NCI-H146 treated with DMSO at 0.1 percent for 48 hours (cell line): ENCODE measurements around the gene EPS15.
"Not testable (repeated sequence)": the region's sequence is repeated elsewhere in the genome, so short reads cannot be mapped to it uniquely, and the experiment has no call there.

Experiments used
- DNase-seq: peaks from one replicate; lab custom pipeline; 2025; ENCODE audit not compliant: unreplicated experiment; lab: John Stamatoyannopoulos, UW

Gene EPS15

DNA sequence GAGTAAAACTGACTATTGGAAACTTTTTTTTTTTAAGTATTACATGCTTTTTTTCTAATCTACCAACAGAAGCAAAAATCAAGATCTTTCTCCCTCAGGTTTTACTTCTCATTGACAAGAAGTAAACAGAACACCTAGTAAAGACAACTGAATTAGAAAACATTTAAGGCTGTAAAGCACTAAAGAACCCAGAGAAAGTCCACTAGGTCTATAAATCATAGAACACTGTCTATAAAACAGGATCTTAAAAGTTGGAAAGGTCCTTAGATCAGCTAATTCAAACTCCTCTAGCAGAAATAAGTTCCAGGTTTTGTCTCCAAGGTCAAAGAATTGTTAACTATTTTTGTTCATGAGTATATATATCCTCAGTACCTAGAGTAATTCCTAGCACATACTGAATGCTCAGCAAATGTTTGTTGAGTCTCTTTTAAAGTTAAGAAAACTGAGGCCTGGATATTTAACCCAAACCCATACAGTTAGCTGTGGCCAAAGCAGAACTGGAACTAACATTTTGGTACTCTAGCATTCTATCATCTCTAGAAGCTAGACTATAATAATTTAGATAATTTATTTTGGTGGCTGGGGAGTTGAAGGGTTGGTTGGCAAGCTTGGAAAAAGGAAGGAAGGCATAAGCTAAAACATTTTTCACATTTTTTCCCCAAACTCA, 3.0 kb downstream of the EPS15 start:
- DNase-seq: no peak

DNA sequence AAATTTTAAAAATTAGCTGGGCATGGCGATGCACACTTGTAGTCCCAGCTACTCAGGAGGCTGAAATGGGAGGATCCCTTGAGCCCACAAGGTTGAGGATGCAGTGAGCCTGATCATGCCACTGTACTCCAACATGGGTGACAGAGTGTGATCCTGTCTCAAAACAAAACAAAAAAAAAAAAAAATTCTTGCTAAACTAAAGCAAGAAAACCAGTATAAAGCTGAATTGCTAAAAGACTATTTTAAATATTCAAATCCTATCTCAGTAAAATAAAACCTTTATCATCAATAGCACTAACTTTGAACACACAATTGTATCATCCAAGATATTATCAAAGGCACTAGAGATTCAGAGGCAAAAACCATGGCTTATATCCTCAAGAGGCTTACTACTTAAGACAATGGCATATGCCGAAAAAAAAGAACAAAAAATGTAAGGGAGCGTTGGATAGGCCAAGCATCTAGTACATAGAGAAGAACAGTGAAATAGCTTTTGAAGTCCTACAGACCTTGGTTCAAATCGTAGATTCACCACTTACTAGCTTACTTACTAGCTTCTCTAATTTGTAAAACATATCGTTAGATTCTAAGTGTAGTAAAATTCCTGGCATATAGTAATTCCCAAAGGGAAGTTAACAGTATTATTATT, 3.6 kb downstream of the EPS15 start:
- no peak for DNase-seq

- DNase-seq: no peak
These were observed 4.3 kb downstream of the EPS15 start for GRCh38 chr1:51514733-51515132.

DNA sequence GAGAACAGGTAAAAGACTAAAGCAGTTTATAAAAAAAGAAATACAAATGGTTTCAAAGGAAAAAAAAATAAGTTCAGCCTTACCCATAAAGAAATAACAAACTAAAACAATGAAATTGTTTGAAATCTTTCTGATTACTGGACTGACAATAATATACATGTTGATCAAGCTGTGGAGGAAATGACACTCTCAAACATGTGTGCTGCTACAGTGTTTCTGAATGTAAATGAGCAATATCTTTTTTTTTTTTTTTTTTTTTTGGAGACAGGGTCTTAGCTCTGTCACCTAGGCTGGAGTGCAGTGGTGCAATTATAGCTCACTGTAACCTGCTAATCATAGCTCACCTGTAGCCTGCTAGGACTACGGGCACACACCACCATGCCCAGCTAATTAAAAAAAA, 6.5 kb downstream of the EPS15 start:
- DNase-seq: no peak

DNA sequence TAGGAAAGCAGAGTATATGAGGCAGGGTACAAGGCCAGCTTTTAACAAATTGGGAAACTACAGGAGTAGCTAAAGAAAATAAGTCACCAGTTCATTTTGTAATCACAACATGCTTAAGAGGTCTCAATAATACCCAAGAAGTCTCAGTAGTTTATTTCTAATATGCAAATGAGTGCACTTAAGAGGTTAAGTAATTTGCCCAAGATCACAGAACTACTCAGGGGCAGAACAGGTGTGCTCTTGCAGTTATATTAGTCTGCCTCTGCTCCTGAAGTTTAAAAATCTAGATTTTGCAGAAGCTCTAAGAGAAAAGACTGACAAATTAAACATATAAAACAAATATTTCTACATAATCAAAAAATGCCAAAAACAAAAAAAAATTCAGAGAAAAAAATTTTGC, 6.9 kb downstream of the EPS15 start:
- no peak for DNase-seq

DNA sequence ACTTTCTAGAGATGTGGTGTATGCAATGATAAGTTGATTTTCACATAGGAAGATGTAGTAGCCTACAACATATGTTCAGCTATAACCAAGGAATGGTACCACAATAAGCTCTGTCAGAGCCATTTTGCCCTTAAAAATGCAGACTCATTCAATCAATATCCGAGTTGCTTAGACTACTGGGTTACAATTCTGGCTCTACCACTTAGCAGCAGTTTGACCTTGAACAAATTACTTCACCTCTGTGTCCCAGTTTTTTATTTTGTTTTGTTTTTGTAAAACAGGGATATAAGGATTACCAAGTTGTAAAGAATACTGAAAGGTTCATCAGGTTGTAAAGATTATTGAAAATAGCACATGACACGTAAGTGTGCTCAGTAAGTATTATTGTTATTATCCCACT, 9.3 kb downstream of the EPS15 start:
- DNase-seq: no peak

GRCh38 chr1:51506537-51506936, 12.5 kb downstream of the EPS15 start:
- no peak for DNase-seq

DNA sequence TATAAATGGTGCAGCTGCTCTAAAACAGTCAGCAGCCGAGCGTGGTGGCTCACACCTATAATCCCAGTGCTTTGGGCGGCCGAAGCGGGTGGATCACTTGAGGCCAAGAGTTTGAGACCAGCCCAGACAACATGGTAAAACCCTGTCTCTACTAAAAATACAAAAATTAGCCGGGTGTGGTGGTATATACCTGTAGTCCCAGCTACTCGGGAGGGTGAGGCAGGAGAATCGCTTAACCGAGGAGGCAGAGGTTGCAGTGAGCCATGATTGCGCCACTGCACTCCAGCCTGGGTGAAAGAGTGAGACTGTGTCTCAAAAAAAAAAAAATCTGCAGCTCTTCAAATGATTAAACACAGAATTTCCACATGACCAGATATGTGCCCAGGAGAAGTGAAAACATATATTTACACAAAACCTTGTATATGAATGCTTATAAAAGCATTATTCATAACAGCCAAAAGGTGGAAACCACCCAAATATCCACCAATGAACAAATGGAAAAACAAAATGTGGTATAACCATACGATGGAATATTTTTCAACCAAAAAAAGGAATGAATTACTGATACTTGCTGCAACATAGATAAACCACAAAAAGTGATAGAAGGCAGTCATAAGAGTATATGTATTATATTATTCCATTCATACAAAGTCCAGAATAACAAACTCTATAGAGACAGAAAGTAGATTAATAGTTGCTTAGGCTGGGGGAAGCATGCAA, 14.1 kb downstream of the EPS15 start:
- DNase-seq: no peak

DNA sequence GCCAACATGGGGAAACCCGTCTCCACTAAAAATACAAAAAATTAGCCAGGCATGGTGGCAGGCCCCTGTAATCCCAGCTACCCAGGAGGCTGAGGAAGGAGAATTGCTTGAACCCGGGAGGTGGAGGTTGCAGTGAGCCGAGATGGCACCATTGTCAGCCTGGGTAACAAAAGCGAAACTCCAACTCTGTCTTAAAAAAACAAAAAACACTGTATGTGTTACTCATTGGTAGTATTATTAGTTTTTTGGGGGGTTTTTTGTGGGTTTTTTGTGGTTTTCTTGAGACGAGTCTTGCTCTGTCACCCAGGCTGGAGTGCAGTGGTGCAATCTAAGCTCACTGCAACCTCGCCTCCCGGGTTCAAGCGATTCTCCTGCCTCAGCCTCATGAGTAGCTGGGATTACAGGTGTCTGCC, 17.8 kb downstream of the EPS15 start:
- not testable (repeated sequence) for DNase-seq

DNA sequence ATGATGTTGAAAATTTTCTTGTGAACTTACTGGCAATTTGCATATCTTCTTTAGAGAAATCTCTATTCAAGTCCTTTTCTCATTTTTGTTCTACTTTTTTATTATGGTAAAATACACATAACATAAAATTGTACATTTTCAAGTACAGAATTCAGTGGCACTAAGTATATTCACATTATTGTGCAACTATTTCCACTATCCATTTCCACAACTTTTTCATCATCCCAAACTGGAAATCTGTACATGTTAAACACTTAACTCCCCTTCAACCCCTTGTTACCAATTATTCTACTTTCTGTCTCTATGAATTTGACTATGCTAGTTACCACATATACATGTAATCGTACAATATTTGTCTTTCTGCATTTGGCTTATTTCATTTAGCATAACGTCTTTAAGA, 19.4 kb downstream of the EPS15 start:
- no peak for DNase-seq

DNA sequence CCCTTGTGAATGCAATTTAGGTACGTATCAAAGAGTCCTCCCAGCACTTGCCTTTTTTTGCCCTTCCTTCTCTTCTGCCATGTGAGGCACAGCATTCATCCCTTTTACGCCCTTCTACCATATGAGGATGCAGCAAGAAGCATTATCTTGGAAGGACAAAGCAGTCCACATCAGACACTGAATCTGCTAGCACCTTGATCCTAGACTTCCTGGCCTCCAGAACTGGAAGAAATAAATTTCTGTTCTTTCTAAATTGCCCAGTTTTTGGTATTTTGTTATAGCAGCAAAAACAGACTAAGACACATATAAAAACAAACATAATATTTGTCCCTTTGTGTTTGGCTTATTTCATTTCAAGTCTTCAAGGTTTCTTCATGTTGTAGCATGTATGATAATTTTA, 20.1 kb downstream of the EPS15 start:
- DNase-seq: no peak

DNA sequence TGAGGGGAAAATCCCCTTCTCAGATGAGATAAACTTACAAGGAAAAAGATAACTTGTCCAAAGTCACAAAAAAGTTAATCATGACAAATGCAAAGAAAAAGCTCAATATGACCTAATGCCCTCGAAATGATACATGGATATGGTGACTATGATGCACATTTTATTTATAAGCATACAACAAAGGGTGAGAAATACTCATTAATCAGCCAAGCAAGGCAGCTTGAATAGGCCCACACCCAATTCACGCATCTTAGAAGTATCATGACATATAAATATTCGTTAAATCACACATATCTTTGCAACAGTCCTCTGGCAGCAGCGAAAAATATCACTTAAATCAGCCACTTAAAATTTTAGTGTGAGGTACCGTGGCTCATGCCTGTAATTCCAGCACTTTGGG, 21.7 kb downstream of the EPS15 start:
- DNase-seq: no peak

DNA sequence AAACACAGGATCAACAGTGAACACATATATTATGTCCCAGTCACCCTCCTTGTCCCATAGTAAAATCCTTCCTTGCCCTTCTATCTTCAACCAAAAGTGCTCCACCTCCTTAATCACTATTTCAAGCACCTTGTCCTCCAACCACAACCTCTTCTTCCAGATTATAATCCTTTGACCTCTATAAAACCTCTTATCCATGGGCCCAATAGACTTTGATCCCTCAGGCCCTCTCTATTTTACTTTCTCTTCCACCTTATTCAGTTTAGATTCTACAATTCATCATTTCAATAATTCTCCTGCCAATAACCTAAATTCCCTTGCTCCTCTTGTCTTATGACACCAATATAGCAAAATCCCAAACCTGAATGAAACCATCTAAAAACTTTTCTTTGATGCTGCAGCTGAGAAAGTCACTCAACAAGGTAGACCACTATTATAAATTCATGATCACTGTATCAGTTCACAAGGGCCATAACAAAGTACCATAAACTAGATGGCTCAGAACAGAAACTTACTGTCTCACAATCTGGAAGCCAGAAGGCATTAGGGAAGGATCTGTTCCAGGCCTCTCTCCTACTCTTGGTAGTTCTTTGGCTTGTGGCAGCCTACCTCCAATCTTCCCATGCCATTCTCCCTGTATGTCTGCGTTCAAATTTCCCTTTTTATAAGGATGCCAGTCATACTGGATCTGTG, 24.8 kb downstream of the EPS15 start:
- DNase-seq: no peak

GRCh38 chr1:51491166-51491981, 27.7 kb downstream of the EPS15 start:
- DNase-seq: no peak

- DNase-seq: no peak
These were observed 29.6 kb downstream of the EPS15 start for GRCh38 chr1:51489472-51489871.

GRCh38 chr1:51488372-51489050, 30.6 kb downstream of the EPS15 start:
- no peak for DNase-seq

GRCh38 chr1:51487628-51488027, 31.4 kb downstream of the EPS15 start:
- DNase-seq: no peak

GRCh38 chr1:51484591-51484990, 34.5 kb downstream of the EPS15 start:
- DNase-seq: no peak

DNA sequence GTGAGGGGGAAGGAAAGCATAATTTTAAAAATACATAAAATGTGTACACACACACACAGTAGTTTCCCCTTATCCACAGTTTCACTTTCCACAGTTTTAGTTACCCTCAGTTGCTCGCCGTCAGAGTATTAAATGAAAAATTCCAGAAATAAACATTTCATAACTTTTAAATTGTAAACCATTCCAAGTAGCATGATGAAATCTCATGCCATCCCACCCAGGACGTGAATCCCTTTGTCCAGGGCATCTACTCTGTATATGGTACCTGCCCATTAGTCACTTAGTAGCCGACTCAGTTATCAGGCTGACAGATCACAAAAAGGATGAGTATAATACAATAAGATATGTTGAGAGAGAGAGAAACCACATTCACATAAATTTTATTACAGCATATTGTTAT, 36.2 kb downstream of the EPS15 start:
- no peak for DNase-seq

GRCh38 chr1:51474832-51475620, 44.0 kb downstream of the EPS15 start:
- DNase-seq: not testable (repeated sequence)
